NCI-H2227 treated with DMSO at 0.1 percent for 48 hours (cell line): Measurements from ENCODE around the gene NEB.
"Not testable (repeated sequence)": the region's sequence is repeated elsewhere in the genome, so short reads cannot be mapped to it uniquely, and the experiment has no call there.

Experiments
- DNase-seq: peaks from one replicate; lab custom pipeline; 2025; lab: John Stamatoyannopoulos, UW

NEB gene

GRCh38 chr2:151704480-151704961 is 29.8 kb downstream of the NEB start:
- not testable (repeated sequence) for DNase-seq

- not testable (repeated sequence) for DNase-seq
Observed at GRCh38 chr2:151698134-151698533, 36.1 kb downstream of the NEB start.

DNA sequence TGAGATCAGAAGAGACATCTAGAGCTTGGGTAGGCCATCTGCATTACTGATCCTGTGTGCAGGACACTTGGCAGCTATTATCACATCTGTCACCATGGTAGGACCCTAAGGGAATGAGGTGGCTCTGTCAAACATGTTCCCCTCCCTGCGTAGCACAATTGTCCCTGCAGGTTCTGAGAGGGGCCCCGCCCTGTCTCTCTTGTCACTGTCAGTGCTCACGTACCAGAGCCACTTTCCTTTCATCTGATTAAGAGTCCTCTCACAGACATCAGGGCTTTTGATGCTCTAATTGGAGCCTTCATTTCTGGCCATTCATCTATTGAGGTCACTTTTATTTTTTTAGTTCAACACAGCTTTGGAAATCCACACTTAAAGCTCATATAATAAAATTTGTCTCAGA is 38.5 kb downstream of the NEB start:
- DNase-seq: no peak

DNA sequence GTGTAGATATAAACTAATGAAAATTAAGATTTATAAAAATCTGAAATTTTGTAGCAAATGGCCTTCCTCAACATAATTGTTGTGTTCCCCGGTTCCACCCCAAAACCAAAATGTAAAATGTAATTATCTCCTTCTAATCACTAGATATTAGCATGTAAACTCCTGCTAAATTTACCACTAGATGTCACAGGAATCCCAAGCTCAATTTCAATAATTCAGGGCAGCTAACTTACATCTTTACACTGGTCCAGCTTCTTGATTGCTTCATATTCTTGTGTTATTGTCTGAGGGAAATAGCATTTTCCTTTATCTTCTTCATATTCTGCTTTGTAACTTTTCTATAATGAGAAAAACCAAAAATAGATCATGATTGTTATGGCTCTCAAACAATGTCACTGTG is 42.6 kb downstream of the NEB start:
- no peak for DNase-seq

DNA sequence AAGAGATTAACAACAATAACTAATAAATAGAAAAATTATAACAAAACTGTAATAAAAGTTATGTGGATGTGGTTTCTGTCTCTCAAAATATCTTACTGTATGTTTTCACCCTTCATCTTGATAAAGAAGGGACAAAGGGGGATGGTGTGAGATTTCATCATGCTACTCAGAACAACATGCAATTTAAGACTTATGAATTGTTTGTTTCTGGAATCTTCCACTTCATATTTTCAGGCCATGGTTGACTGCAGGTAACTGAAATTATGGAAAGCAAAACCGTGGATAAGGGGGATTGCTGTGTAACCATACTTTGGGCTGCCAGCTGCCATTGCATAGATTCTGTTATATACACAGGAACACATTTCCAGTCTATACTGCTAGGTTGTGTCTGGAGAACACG is 45.6 kb downstream of the NEB start:
- no peak for DNase-seq

- DNase-seq: no peak
Observed at GRCh38 chr2:151682459-151683003, 51.7 kb downstream of the NEB start.

GRCh38 chr2:151681051-151681450 is 53.2 kb downstream of the NEB start:
- no peak for DNase-seq

DNA sequence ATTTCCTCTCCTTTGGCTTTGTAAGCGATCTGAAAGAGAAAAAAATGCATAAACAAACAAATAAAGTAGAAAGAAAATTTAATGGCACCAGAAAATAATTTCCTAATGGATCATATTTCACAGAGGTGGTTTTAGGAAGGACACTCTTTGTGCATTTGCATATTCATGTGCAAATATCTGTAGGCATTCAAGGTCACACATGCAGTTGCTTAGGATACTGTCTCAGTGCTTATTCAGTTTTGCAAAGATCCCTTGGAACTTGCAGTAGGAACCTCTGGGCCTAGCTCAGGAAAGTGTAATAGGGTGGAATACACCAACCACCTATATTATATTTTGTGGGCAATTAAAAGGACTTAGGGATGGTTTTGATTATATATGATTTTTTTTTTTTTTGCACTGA is 54.3 kb downstream of the NEB start:
- DNase-seq: no peak

GRCh38 chr2:151678849-151679248 is 55.4 kb downstream of the NEB start:
- DNase-seq: no peak

GRCh38 chr2:151673016-151673415 is 61.3 kb downstream of the NEB start:
- DNase-seq: no peak

- DNase-seq: no peak
Observed at GRCh38 chr2:151672277-151672676, 62.0 kb downstream of the NEB start.

DNA sequence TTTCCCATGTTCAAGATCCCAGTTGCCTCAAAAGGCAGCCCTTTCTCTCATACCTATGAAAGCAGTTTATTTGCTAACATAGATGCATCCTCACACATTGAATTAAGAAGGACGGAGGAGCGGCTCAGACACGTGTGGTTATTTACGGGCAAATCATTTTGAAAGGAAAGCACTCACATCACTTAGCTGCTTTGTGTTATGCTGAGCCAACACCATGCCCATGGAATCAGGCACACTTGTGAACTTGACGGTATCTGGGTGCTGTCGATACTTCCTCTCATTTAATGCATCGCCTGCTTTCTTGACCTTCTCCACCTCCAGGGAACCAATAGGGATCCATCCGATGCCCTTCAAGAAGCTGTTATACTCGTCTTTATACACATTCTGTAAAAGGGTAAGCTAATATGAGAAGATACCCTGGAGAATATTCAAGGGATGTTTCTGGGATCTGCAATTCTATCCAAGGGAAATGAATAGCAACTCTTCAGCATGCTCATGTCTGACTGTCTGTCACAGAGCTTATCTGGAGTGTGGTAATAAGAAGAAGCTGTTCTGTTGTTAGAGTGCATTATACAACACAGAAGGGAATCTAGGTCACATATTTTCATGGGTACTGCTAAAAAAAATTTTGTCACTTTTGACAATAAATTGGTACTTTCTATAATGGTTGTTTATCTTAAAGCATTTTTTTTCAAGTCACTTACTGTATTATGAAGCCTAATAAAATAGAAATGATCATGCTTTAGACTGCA is 63.3 kb downstream of the NEB start:
- no peak for DNase-seq

GRCh38 chr2:151670346-151670745 is 63.9 kb downstream of the NEB start:
- DNase-seq: no peak

- no peak for DNase-seq
Observed at GRCh38 chr2:151669585-151670081, 64.6 kb downstream of the NEB start.

DNA sequence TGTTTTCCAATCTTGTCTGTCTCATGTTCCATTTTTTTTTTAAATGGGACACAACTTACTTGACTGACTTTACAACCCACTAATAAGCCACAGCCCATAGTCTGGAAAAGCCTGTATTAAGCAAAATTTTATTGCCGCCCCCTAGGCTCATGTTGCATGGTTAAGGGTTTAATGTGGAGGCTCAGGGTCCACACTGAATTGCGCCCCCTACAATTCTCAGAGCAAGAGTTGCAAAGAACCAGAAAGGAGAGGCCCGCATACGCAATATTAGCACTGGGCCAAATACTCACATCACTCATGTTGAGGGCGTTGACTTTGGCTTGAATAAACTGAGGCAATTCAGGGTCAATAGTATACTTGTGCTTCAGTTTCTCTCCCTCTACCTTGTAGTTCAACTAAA is 65.5 kb downstream of the NEB start:
- DNase-seq: no peak

DNA sequence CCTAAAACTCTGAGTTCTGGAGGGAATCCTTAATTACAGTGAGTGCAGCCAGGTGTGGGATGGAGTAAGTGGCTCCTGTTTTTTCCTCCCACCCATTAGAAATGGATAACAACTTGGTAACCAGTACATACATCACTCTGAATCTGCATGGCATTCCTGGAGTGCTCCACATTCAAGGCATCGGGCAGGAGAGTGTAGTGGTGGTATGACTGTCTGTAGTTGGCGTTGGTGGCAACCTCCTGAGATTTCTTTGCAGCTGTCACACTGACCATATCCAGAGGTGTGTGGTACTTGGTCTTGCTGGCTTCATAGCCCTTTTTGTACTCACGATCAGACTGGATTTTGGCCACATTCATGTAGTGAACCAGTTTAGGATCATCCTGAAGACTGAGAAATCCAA is 68.3 kb downstream of the NEB start:
- DNase-seq: no peak

GRCh38 chr2:151664520-151664919 is 69.8 kb downstream of the NEB start:
- DNase-seq: no peak

- DNase-seq: no peak
Observed at GRCh38 chr2:151661625-151662024, 72.7 kb downstream of the NEB start.

GRCh38 chr2:151658081-151658480 is 76.2 kb downstream of the NEB start:
- DNase-seq: no peak

GRCh38 chr2:151657667-151658076 is 76.6 kb downstream of the NEB start:
- no peak for DNase-seq

DNA sequence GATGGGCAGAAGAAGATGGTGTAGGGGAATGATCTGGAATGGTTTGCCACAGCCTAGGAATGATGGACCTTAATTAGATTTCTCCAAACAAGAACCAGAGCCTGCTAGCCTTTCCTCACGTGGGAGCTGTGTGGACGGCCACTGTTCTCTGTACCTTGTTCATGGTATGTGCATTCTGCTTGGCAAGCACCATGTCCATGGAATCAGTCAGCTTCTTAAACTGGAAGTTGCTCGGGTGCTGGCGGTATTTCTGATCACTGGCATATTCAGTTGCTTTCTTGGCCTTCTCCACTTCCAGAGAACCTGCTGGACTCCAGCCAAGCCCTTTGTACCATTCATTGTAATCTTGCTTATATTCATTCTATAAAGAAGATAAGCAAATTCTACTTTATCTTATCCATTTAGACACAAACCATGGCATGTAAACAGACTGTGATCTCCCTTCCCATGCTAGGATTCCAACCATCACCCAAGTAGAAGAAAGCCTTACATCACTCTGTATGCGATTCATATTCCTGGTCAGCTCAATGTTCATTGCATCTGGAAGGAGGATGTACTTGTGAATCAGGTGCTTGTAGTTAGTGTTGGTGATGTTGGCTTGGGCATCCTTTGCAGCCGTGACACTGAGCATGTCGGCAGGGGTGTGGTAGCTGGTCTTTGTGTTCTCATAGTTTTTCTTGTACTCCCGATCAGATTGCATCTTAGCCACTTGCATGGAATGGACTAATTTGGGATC is 78.4 kb downstream of the NEB start:
- no peak for DNase-seq

DNA sequence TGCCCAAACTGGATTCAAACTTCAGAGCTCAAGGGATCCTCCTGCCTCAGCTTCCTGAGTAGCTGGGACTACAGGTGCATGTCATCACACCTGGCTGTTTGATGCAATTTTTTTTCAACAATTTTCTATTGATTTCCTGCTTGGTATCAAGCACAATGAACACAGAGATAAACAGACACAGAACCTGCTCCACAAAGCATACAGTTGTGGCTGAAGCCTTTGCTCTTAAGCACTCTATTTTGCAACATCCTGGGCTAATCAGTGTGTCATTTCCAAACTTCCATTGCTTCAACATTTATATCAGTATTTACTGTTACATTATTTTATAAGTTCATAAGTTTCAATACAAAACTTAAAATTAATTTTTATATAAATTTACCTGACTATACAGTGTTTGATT is 79.4 kb downstream of the NEB start:
- no peak for DNase-seq

DNA sequence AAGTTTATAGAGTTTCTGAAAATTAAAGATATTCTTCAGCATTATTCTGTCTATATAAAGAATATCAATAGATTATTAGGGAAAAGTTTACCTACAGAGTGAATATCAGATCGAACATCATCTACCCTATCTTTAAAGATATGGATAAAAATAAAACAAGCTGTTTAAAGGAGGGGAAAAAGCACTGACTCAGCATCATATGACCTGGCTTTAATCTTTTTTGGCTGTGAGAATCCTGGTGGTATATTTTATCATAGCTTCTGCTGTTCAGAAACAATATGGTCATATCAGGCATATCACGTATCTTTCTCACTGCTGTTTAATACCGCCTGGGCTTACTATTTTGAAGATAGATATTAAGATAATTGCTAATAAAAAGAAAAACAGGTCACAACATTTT is 80.2 kb downstream of the NEB start:
- DNase-seq: no peak
